ENCODE measurements around the gene MEIOC. TPM values are rescaled to one million over a fixed set of nuclear protein-coding genes. Genes with fewer than 3 reads are reported as not detected.
A peak's percentile ranks its signal among the peaks of the same experiment; 100 is the strongest.

The MEIOC gene
- total RNA-seq, 4 donors from 2014 or later: not detected

DNA sequence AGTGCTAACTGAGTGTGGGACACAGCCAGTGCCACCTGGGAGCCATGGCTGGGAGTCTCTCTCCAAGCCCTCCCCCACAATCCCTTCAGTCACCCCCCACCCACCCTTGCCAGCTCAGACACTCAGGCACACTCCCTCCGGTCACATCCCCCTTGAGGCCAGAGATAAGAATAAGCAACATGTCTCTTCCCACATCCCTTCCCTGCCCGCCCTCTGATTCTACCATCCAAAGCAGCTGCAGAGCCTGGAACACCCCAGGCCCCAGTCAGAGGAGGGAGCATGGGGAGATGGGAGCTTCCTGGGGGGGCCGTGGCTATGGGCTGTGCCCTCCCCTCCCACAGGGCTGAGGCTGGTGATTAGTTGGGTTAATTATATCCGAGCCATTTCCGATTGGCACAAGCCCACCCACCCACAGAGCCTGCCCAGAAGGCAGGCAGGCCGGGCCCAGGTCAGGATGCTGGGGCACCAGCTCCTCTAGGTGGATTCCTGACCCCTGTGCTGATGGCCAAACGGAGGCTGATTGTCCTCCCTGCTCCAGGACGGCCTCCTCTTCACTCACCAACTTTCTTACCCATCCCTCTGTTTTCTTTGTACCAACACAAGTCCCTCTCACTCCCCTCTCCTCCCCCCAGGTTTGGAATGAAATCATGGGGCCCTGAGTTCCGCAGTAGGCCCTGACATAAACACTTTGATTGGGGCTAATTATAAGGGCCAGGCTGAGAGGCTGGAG, 28.6 kb upstream of the MEIOC start:
- ATAC-seq (no peak), DNase-seq (no peak)
- H3K4me3 ChIP-seq: no peak overlapping the region
- H3K4me1 ChIP-seq: no peaks in the 10 kb centered on the region
- no peak overlapping the region for H3K27ac ChIP-seq
- no peaks in the 10 kb centered on the region for H3K27me3 ChIP-seq
- intact Hi-C loops (cut with DNase I; ENCODE audit: low total_unique reads): no loop called here
- H3K36me3 ChIP-seq: no peaks in the 10 kb centered on the region
- no peaks in the 10 kb centered on the region for H3K9me3 ChIP-seq
- in situ Hi-C loops (cut with MboI; ENCODE audit: low sequenced_read_pairs in 4 of 4): loop anchor here in 1 of 4 donors (25.0 kb wide), 1 partner anchor 90 kb away; no protein-coding TSS in a partner anchor
- TF ChIP-seq, protein P1, sequence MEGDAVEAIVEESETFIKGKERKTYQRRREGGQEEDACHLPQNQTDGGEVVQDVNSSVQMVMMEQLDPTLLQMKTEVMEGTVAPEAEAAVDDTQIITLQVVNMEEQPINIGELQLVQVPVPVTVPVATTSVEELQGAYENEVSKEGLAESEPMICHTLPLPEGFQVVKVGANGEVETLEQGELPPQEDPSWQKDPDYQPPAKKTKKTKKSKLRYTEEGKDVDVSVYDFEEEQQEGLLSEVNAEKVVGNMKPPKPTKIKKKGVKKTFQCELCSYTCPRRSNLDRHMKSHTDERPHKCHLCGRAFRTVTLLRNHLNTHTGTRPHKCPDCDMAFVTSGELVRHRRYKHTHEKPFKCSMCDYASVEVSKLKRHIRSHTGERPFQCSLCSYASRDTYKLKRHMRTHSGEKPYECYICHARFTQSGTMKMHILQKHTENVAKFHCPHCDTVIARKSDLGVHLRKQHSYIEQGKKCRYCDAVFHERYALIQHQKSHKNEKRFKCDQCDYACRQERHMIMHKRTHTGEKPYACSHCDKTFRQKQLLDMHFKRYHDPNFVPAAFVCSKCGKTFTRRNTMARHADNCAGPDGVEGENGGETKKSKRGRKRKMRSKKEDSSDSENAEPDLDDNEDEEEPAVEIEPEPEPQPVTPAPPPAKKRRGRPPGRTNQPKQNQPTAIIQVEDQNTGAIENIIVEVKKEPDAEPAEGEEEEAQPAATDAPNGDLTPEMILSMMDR (IDR thresholded peaks at IDR 0.05 in 4 of 5, conservative IDR thresholded peaks at IDR 0.05 in 1 of 5): no peak
- no peak for TF ChIP-seq POLR2A (IDR thresholded peaks at IDR 0.05)

DNA sequence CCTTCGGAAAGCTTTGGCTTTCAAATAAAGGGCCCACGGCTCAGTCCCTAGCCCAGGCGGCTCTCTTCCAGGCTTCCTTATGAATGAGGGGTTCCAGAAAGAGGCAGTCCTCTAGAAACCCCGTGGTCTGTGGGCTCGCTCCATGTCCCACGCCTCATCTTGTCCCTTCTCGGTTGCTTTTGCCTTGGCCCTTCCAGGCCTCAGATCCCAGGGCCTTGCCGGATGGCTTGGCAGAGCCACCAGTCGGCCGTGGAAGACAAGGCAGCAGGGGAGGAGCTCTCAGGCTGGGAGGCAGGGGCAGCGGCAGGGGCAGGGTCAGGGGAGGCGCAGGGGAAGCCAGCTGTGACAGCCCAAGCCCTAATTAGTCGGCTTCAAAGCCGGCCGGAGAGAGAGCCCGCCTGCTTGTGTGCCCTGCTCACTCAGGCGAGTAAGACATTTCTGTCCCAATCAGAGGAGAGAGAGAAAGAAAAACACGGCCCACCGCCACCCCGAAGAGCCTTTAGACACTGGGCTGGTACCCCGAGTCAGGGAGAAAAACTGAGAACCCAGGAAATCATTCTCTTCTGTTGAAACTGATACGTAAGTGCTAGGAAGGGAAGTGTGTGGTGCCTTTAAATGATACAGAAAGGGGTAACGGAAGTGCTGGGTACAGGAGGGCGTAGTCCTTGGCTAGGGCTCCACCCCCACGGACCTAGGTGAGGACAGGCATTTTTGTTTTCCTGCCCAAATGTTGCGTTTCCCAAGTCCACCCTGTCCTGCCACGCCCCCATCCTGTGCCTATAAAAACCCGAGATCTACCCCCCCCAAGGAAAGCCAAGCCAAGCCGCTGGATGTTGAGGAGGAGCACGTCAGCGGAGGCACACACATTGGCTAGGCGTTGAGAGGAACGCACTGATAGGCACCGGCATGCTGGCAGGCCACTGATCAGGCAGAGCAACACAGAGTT, 27.8 kb upstream of the MEIOC start:
- Histone ChIP-seq H3K9me3 (no peaks in the 10 kb centered on the region), H3K4me1 (no peaks in the 10 kb centered on the region), H3K36me3 (no peaks in the 10 kb centered on the region), H3K27ac (no peak overlapping the region), H3K27me3 (no peaks in the 10 kb centered on the region), H3K4me3 (peak overlapping the region in 1 of 4 donors; percentile 15)
- ATAC-seq (no peak), DNase-seq (no peak)
- no peak for TF ChIP-seq POLR2A (IDR thresholded peaks at IDR 0.05)
- TF ChIP-seq, protein P1 (IDR thresholded peaks at IDR 0.05 in 4 of 5, conservative IDR thresholded peaks at IDR 0.05 in 1 of 5): no peak
- in situ Hi-C loops (cut with MboI; ENCODE audit: low sequenced_read_pairs in 4 of 4) (loop anchor here in 1 of 4 donors (25.0 kb wide), 1 partner anchor 91 kb away; no protein-coding TSS in a partner anchor), intact Hi-C loops (cut with DNase I; ENCODE audit: low total_unique reads) (no loop called here)

DNA sequence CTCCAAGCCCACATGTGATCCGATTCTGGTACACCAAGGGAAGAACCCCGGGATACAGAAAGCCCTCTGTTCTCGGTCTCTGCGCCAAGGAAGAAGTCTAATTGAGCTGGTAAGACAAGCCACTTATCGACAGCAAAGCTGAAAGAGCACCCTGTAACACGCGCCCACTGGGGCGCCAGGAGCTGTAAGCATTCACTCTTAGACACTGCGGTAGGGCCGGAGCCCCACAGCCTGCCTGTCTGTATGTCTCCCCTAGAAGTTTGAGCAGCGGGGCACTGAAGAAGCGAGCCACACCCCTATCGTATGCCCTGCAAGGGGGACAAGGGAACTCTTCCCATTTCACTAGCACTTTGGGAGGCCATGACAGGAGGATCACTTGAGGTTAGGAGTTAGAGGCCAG, 27.0 kb upstream of the MEIOC start:
- no peak for ATAC-seq
- H3K36me3 ChIP-seq: no peaks in the 10 kb centered on the region
- H3K27me3 ChIP-seq: no peaks in the 10 kb centered on the region
- intact Hi-C loops (cut with DNase I; ENCODE audit: low total_unique reads): no loop called here
- no peaks in the 10 kb centered on the region for H3K4me1 ChIP-seq
- H3K27ac ChIP-seq: no peak overlapping the region
- TF ChIP-seq, protein P1 (IDR thresholded peaks at IDR 0.05 in 4 of 5, conservative IDR thresholded peaks at IDR 0.05 in 1 of 5): no peak
- no peak for TF ChIP-seq POLR2A (IDR thresholded peaks at IDR 0.05)
- no peak overlapping the region for H3K4me3 ChIP-seq
- no peak for DNase-seq
- in situ Hi-C loops (cut with MboI; ENCODE audit: low sequenced_read_pairs in 4 of 4): loop anchor here in 1 of 4 donors (25.0 kb wide), 1 partner anchor 92 kb away; no protein-coding TSS in a partner anchor
- H3K9me3 ChIP-seq: no peaks in the 10 kb centered on the region

DNA sequence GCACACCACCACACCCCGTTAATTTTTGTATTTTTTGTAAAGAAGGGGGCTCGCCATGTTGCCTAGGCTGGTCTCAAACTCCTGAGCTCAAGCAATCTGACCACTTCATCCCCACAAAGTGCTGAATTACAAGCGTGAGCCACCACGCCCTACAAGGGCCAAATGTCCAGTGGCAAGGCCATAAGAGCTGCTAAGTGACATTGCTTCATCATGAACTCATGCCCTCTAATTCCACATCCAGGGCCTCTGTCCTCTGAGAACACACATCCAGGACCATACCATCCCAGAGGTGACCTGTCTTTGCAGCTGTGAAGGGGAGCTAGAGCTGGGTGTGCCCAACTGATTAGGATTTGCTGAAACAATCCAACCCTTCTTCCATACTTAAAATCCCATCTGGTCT, 25.6 kb upstream of the MEIOC start:
- H3K4me3 ChIP-seq: no peak overlapping the region
- H3K36me3 ChIP-seq: no peaks in the 10 kb centered on the region
- H3K4me1 ChIP-seq: no peaks in the 10 kb centered on the region
- no peaks in the 10 kb centered on the region for H3K27me3 ChIP-seq
- ATAC-seq (no peak), DNase-seq (no peak)
- in situ Hi-C loops (cut with MboI; ENCODE audit: low sequenced_read_pairs in 4 of 4): loop anchor here in 1 of 4 donors (25.0 kb wide), 1 partner anchor 93 kb away; no protein-coding TSS in a partner anchor
- intact Hi-C loops (cut with DNase I; ENCODE audit: low total_unique reads): no loop called here
- no peak overlapping the region for H3K27ac ChIP-seq
- H3K9me3 ChIP-seq: no peaks in the 10 kb centered on the region
- TF ChIP-seq POLR2A (IDR thresholded peaks at IDR 0.05): no peak
- TF ChIP-seq, protein P1 (IDR thresholded peaks at IDR 0.05 in 4 of 5, conservative IDR thresholded peaks at IDR 0.05 in 1 of 5): no peak

Data from gastrocnemius medialis (tissue), 4 donors.